ENCODE data around the gene KCNC1. TPM values are rescaled to one million over a fixed set of nuclear protein-coding genes. Genes with fewer than 3 reads are reported as not detected.
A peak's percentile ranks its signal among the peaks of the same experiment; 100 is the strongest.

Gene KCNC1
- total RNA-seq, 1 donor from 2014 or later = 0.20 TPM

- Mint-ChIP-seq H3K9me3 (ENCODE audit: low read depth) (no peaks in the 10 kb centered on the region), H3K27me3 (ENCODE audit: low read depth) (peaks cover 9% of the 10 kb centered on the region), H3K4me1 (ENCODE audit: low read depth) (no peaks in the 10 kb centered on the region), H3K4me3 (ENCODE audit: unreplicated experiment) (no peak overlapping the region), H3K27ac (ENCODE audit: unreplicated experiment) (no peak overlapping the region), H3K36me3 (ENCODE audit: low read depth) (no peaks in the 10 kb centered on the region)
- peak; percentile 78 for DNase-seq (ENCODE audit: low spot score)
- TF ChIP-seq, protein P1, sequence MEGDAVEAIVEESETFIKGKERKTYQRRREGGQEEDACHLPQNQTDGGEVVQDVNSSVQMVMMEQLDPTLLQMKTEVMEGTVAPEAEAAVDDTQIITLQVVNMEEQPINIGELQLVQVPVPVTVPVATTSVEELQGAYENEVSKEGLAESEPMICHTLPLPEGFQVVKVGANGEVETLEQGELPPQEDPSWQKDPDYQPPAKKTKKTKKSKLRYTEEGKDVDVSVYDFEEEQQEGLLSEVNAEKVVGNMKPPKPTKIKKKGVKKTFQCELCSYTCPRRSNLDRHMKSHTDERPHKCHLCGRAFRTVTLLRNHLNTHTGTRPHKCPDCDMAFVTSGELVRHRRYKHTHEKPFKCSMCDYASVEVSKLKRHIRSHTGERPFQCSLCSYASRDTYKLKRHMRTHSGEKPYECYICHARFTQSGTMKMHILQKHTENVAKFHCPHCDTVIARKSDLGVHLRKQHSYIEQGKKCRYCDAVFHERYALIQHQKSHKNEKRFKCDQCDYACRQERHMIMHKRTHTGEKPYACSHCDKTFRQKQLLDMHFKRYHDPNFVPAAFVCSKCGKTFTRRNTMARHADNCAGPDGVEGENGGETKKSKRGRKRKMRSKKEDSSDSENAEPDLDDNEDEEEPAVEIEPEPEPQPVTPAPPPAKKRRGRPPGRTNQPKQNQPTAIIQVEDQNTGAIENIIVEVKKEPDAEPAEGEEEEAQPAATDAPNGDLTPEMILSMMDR (IDR thresholded peaks at IDR 0.05) = no peak
These were observed 35.6 kb downstream of the KCNC1 start for GRCh38 chr11:17770048-17770652.

DNA sequence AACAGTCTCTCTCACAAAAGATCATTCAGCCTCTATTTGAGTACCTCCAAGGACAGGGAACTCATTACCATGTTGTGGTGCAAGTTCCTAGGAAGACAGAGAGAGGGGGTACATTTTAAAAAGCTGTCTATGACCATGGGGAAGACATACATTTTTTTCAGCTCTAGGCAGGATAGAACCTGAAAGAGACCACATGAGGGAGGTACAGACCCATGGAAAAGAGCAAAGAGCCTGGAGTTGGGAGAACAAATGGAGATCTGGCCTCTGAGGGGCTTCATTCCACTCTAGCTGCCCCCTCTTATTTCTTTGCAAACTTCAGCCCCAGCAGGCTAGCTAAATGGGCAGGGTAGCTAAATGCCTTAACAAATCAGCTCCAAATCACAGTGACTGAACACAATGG is 36.3 kb downstream of the KCNC1 start:
- DNase-seq (ENCODE audit: low spot score) = no peak
- H3K27ac Mint-ChIP-seq (ENCODE audit: unreplicated experiment) = no peak overlapping the region
- H3K27me3 Mint-ChIP-seq (ENCODE audit: low read depth) = peaks cover 3% of the 10 kb centered on the region
- H3K9me3 Mint-ChIP-seq (ENCODE audit: low read depth) = no peaks in the 10 kb centered on the region
- TF ChIP-seq, protein P1 (IDR thresholded peaks at IDR 0.05) = peak; percentile 45
- H3K4me1 Mint-ChIP-seq (ENCODE audit: low read depth) = no peaks in the 10 kb centered on the region
- H3K4me3 Mint-ChIP-seq (ENCODE audit: unreplicated experiment) = no peak overlapping the region
- H3K36me3 Mint-ChIP-seq (ENCODE audit: low read depth) = no peaks in the 10 kb centered on the region

- TF ChIP-seq, protein P1 (IDR thresholded peaks at IDR 0.05) = no peak
- Mint-ChIP-seq H3K4me3 (ENCODE audit: unreplicated experiment) (no peak overlapping the region), H3K27ac (ENCODE audit: unreplicated experiment) (no peak overlapping the region), H3K36me3 (ENCODE audit: low read depth) (no peaks in the 10 kb centered on the region), H3K4me1 (ENCODE audit: low read depth) (no peaks in the 10 kb centered on the region), H3K27me3 (ENCODE audit: low read depth) (peaks cover 1% of the 10 kb centered on the region), H3K9me3 (ENCODE audit: low read depth) (no peaks in the 10 kb centered on the region)
- DNase-seq (ENCODE audit: low spot score) = peak; percentile 78
These were observed 36.8 kb downstream of the KCNC1 start for GRCh38 chr11:17771415-17771814.

DNA sequence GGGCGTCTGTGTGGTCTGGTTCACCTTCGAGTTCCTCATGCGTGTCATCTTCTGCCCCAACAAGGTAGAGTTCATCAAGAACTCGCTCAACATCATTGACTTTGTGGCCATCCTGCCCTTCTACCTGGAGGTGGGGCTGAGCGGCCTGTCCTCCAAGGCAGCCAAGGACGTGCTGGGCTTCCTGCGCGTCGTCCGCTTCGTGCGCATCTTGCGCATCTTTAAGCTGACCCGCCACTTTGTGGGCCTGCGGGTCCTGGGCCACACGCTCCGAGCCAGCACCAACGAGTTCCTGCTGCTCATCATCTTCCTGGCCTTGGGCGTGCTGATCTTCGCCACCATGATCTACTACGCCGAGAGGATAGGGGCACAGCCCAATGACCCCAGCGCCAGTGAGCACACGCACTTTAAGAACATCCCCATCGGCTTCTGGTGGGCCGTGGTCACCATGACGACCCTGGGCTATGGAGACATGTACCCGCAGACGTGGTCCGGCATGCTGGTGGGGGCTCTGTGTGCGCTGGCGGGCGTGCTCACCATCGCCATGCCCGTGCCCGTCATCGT is 37.3 kb downstream of the KCNC1 start:
- Mint-ChIP-seq H3K9me3 (ENCODE audit: low read depth) (no peaks in the 10 kb centered on the region), H3K27me3 (ENCODE audit: low read depth) (peaks cover 1% of the 10 kb centered on the region), H3K27ac (ENCODE audit: unreplicated experiment) (no peak overlapping the region), H3K4me1 (ENCODE audit: low read depth) (no peaks in the 10 kb centered on the region), H3K4me3 (ENCODE audit: unreplicated experiment) (no peak overlapping the region), H3K36me3 (ENCODE audit: low read depth) (no peaks in the 10 kb centered on the region)
- DNase-seq (ENCODE audit: low spot score) = no peak
- TF ChIP-seq, protein P1 (IDR thresholded peaks at IDR 0.05) = no peak

GRCh38 chr11:17772704-17773600 is 38.4 kb downstream of the KCNC1 start:
- DNase-seq (ENCODE audit: low spot score) = no peak
- no peak overlapping the region for H3K4me3 Mint-ChIP-seq (ENCODE audit: unreplicated experiment)
- TF ChIP-seq, protein P1 (IDR thresholded peaks at IDR 0.05) = no peak
- peaks cover 3% of the 10 kb centered on the region for H3K27me3 Mint-ChIP-seq (ENCODE audit: low read depth)
- H3K27ac Mint-ChIP-seq (ENCODE audit: unreplicated experiment) = no peak overlapping the region
- peaks cover 3% of the 10 kb centered on the region for H3K36me3 Mint-ChIP-seq (ENCODE audit: low read depth)
- H3K9me3 Mint-ChIP-seq (ENCODE audit: low read depth) = no peaks in the 10 kb centered on the region
- H3K4me1 Mint-ChIP-seq (ENCODE audit: low read depth) = no peaks in the 10 kb centered on the region

All from chondrocyte (in vitro differentiated cells).